HepG2 (cell line): Measurements from ENCODE around the gene PCSK2. TPM values are rescaled to one million over a fixed set of nuclear protein-coding genes. Genes with fewer than 3 reads are reported as not detected.

Experiments
- FOXC1 ChIP-seq: sonication (generic); formaldehyde crosslinking; IDR thresholded peaks from 2 replicates; pipeline ENCODE4 v1.8.0; 2022; ENCODE audit warnings: mild to moderate bottlenecking, missing genetic modification reagents, borderline replicate concordance
- HDAC1 ChIP-seq: sonication (generic); formaldehyde crosslinking; IDR thresholded peaks from 2 replicates; pipeline ENCODE4 v1.5.1; 2020; ENCODE audit warnings: mild to moderate bottlenecking, missing genetic modification reagents
- NCOA2 ChIP-seq: sonication (generic); formaldehyde crosslinking; IDR thresholded peaks from 2 replicates; pipeline ENCODE4 v1.8.0; 2022; ENCODE audit warnings: inconsistent platforms
- NFYC ChIP-seq: IDR thresholded peaks from 2 replicates; pipeline ENCODE4 v1.6.1; 2016; ENCODE audit warnings: missing genetic modification reagents, missing compliant biosample characterization
- PHF21A ChIP-seq: sonication (generic); formaldehyde crosslinking; IDR thresholded peaks from 2 replicates; pipeline ENCODE4 v1.5.0; 2020; ENCODE audit warnings: mild to moderate bottlenecking, missing genetic modification reagents
- YY1 ChIP-seq: IDR thresholded peaks from 2 replicates; pipeline ENCODE4 v1.6.1; 2011; ENCODE audit warnings: low read length, low read depth, moderate library complexity, mild to moderate bottlenecking; ENCODE audit not compliant: insufficient read depth, insufficient replicate concordance
- ZNF562 ChIP-seq: sonication (generic); formaldehyde crosslinking; IDR thresholded peaks from 2 replicates; pipeline ENCODE4 v1.8.0; 2022; ENCODE audit warnings: missing genetic modification reagents, borderline replicate concordance
- ZNF7 ChIP-seq: IDR thresholded peaks from 2 replicates; pipeline ENCODE4 v1.6.1; 2016; ENCODE audit warnings: missing biosample characterization, missing genetic modification reagents
- ZSCAN20 ChIP-seq: sonication (generic); formaldehyde crosslinking; IDR thresholded peaks from 2 replicates; pipeline ENCODE4 v1.4.0; 2020; ENCODE audit warnings: missing genetic modification reagents, mild to moderate bottlenecking, borderline replicate concordance
- ZSCAN22 ChIP-seq: sonication (generic); formaldehyde crosslinking; IDR thresholded peaks from 2 replicates; pipeline ENCODE4 v1.4.0; 2020; ENCODE audit warnings: mild to moderate bottlenecking, missing genetic modification reagents
- polyA plus RNA-seq, 8 experiments: library from polyadenylated mRNA; depleted of rRNA in 3 of 8; stranded (reverse) in 7 of 8; unstranded in 1 of 8; fragments of >200 nt; fragmentation: Illumina TruSeq in 4 of 8; extraction: Trizol in 4 of 8; gene quantifications; 2 replicates each; pipeline versions ENCODE4 v1.2.1 to v1.2.3, GENCODE V29; 2011 to 2016; ENCODE audit warnings: low read depth in 4 of 8, missing spikeins in 1 of 8, mixed read lengths in 1 of 8; ENCODE audit not compliant: insufficient read depth in 1 of 8
- total RNA-seq, 5 experiments: library from RNA; depleted of rRNA; stranded (reverse); fragments of >200 nt; fragmentation: Illumina TruSeq; extraction: Trizol; gene quantifications; 2 replicates each; pipeline ENCODE4 v1.2.3, GENCODE V29; 2016; ENCODE audit warnings: low read depth in 1 of 5
- TF ChIP-seq, protein P1 (sequence below): sonication (generic); formaldehyde crosslinking; IDR thresholded peaks from 2 replicates; pipeline ENCODE4 v1.4.0; 2020; ENCODE audit warnings: missing genetic modification reagents, borderline replicate concordance
- TF ChIP-seq, protein P2 (sequence below): sonication (generic); formaldehyde crosslinking; IDR thresholded peaks from 2 replicates; pipeline ENCODE4 v1.4.0; 2020; ENCODE audit warnings: mild to moderate bottlenecking, missing genetic modification reagents
- TF ChIP-seq, protein P3 (sequence below): sonication (generic); formaldehyde crosslinking; IDR thresholded peaks from 2 replicates; pipeline ENCODE4 v1.8.1; 2023; ENCODE audit warnings: mild to moderate bottlenecking, moderate library complexity, missing genetic modification reagents
- TF ChIP-seq, protein P4 (sequence below): sonication (generic); formaldehyde crosslinking; IDR thresholded peaks from 2 replicates; pipeline ENCODE4 v1.4.0; 2020; ENCODE audit warnings: missing genetic modification reagents, borderline replicate concordance
- TF ChIP-seq, protein P5 (sequence below), 2 experiments: sonication (generic) in 1 of 2; formaldehyde crosslinking in 1 of 2; IDR thresholded peaks; 2 replicates each; pipeline versions ENCODE4 v1.4.0 to v1.6.1; 2016 to 2020; ENCODE audit warnings: borderline replicate concordance in 1 of 2, low read depth in 1 of 2, mild to moderate bottlenecking in 1 of 2, missing genetic modification reagents in 1 of 2

The PCSK2 gene
- total and polyA plus RNA-seq, 2 of the 13 experiments (the other 11 are each of a cell fraction or from before 2014, with no cell fraction given) = not detected

DNA sequence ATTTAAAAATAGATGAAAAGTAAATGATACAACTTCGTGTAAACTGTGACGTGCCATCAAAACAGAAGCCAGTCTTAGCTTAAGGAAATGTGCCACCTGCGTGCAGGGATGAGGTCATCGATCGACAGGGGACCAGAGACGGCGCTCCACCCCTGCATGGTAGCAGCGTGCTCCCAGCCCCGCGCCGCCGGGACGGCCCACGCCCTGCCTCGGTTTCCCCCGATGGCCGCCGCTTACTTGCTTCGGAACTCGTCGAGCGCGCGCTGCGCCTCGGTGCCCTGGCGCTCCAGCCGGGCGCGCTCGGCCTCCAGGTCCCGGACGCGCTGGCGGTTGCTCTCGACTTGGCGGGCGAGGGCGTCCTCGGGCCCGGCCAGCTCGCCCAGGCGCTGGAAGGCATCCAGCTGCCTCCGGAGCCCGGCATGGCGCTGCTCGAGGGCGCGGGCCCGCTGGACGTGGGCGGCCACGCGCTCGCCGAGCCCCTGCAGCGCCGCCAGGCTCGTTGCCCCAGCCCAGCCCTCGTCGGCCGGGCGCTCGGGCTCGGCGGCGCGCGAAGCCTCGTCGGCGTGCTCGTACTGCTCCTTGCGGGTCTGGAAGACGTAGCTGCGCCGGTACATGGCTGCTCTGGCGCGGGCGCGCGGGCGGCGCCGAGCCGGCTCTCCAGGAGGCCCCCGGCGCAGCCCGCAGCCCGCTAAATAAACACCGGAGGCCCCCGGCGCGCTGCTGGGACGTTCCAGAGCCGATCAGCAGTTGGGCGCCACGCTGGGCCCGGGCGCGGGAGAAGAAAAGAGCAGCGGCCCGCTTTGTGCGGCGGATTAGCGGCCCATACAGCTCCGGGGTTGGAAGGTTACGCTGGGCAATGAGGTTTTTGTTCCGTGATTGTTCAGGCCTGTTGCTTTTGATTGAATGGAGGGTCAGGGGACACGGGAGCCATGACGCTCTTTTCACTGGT is 304.1 kb downstream of the PCSK2 start, which contains the start of gene BFSP1 (continued):
- TF ChIP-seq, protein P1, sequence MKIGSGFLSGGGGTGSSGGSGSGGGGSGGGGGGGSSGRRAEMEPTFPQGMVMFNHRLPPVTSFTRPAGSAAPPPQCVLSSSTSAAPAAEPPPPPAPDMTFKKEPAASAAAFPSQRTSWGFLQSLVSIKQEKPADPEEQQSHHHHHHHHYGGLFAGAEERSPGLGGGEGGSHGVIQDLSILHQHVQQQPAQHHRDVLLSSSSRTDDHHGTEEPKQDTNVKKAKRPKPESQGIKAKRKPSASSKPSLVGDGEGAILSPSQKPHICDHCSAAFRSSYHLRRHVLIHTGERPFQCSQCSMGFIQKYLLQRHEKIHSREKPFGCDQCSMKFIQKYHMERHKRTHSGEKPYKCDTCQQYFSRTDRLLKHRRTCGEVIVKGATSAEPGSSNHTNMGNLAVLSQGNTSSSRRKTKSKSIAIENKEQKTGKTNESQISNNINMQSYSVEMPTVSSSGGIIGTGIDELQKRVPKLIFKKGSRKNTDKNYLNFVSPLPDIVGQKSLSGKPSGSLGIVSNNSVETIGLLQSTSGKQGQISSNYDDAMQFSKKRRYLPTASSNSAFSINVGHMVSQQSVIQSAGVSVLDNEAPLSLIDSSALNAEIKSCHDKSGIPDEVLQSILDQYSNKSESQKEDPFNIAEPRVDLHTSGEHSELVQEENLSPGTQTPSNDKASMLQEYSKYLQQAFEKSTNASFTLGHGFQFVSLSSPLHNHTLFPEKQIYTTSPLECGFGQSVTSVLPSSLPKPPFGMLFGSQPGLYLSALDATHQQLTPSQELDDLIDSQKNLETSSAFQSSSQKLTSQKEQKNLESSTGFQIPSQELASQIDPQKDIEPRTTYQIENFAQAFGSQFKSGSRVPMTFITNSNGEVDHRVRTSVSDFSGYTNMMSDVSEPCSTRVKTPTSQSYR = 0 out of 2 replicates have a peak, but pooled peaks have one; percentile 23
- 0 out of 2 replicates have a peak, but pooled peaks have one; percentile 9 for TF ChIP-seq NCOA2
- no peak; the same call in 1 of the 2 replicates for TF ChIP-seq NFYC
- TF ChIP-seq, protein P2, sequence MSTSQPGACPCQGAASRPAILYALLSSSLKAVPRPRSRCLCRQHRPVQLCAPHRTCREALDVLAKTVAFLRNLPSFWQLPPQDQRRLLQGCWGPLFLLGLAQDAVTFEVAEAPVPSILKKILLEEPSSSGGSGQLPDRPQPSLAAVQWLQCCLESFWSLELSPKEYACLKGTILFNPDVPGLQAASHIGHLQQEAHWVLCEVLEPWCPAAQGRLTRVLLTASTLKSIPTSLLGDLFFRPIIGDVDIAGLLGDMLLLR (CRISPR knock-in tag) = 0 out of 2 replicates have a peak, but pooled peaks have one; percentile 53
- TF ChIP-seq FOXC1 (CRISPR knock-in tag) = peak; percentile 91; the same call in 1 of the 2 replicates
- peak; percentile 53 for TF ChIP-seq HDAC1 (CRISPR knock-in tag)
- TF ChIP-seq PHF21A (CRISPR knock-in tag) = peak; percentile 90
- peak; percentile 13 for TF ChIP-seq YY1
- no peak for TF ChIP-seq ZSCAN22 (CRISPR knock-in tag)
- TF ChIP-seq ZNF7 (CRISPR knock-in tag) = 0 out of 2 replicates have a peak, but pooled peaks have one; percentile 22
- TF ChIP-seq, protein P3, sequence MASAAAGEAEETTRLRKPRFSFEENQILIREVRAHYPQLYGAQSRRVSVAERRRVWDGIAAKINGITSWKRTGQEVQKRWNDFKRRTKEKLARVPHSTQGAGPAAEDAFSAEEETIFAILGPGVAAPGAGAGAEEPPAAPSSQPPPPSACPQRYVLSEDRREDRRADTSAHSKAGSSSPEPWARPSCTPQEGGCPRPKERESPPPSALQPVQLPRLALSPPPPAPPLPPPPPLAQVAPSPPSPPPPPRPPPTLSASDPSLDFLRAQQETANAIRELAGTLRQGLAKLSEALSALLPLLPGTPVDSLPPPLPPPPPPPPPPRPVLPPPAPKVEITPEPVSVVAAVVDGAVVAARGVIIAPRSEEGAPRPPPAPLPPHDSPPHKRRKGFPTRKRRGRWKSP (CRISPR knock-in tag) = peak; percentile 98
- TF ChIP-seq, protein P4, sequence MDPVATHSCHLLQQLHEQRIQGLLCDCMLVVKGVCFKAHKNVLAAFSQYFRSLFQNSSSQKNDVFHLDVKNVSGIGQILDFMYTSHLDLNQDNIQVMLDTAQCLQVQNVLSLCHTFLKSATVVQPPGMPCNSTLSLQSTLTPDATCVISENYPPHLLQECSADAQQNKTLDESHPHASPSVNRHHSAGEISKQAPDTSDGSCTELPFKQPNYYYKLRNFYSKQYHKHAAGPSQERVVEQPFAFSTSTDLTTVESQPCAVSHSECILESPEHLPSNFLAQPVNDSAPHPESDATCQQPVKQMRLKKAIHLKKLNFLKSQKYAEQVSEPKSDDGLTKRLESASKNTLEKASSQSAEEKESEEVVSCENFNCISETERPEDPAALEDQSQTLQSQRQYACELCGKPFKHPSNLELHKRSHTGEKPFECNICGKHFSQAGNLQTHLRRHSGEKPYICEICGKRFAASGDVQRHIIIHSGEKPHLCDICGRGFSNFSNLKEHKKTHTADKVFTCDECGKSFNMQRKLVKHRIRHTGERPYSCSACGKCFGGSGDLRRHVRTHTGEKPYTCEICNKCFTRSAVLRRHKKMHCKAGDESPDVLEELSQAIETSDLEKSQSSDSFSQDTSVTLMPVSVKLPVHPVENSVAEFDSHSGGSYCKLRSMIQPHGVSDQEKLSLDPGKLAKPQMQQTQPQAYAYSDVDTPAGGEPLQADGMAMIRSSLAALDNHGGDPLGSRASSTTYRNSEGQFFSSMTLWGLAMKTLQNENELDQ (CRISPR knock-in tag) = no peak
- TF ChIP-seq, protein P5, sequence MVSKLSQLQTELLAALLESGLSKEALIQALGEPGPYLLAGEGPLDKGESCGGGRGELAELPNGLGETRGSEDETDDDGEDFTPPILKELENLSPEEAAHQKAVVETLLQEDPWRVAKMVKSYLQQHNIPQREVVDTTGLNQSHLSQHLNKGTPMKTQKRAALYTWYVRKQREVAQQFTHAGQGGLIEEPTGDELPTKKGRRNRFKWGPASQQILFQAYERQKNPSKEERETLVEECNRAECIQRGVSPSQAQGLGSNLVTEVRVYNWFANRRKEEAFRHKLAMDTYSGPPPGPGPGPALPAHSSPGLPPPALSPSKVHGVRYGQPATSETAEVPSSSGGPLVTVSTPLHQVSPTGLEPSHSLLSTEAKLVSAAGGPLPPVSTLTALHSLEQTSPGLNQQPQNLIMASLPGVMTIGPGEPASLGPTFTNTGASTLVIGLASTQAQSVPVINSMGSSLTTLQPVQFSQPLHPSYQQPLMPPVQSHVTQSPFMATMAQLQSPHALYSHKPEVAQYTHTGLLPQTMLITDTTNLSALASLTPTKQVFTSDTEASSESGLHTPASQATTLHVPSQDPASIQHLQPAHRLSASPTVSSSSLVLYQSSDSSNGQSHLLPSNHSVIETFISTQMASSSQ (IDR thresholded peaks at IDR 0.05; ENCODE audit: low read depth) = no peak
- TF ChIP-seq, protein P5 (CRISPR knock-in tag; IDR thresholded peaks at IDR 0.05; ENCODE audit: borderline replicate concordance) = no peak
- 0 out of 2 replicates have a peak, but pooled peaks have one; percentile 23 for TF ChIP-seq ZSCAN20 (CRISPR knock-in tag)
- 0 out of 2 replicates have a peak, but pooled peaks have one; percentile 25 for TF ChIP-seq ZNF562 (CRISPR knock-in tag)
